Epithelial cell of proximal tubule (primary cell): ENCODE measurements around the gene ZSCAN18. TPM values are rescaled to one million over a fixed set of nuclear protein-coding genes. Genes with fewer than 3 reads are reported as not detected.

ENCODE experiments used
- DNase-seq: peaks from one replicate; pipeline ENCODE4 v3.0.0-alpha.2; 2011; ENCODE audit warnings: low read depth
- H3K4me3 ChIP-seq: 2 replicates; pipeline ENCODE4 v1.5.1; 2011; ENCODE audit warnings: low read depth, mild to moderate bottlenecking, low read length
- CTCF ChIP-seq: conservative IDR thresholded peaks from 2 replicates; pipeline ENCODE4 v1.5.1; 2012; ENCODE audit warnings: low read depth, mild to moderate bottlenecking, low read length
- total RNA-seq: library from RNA; depleted of rRNA; stranded (reverse); fragments of >200 nt; gene quantifications from 2 replicates; pipeline ENCODE4 v1.2.3, GENCODE V29; 2015

The ZSCAN18 gene
- total RNA-seq, 1 donor from 2014 or later: 40.1 TPM

GRCh38 chr19:58063712-58064111, 34.3 kb downstream of the ZSCAN18 start:
- no peak for DNase-seq
- no peak overlapping the region for H3K4me3 ChIP-seq
- TF ChIP-seq CTCF: no peak

DNA sequence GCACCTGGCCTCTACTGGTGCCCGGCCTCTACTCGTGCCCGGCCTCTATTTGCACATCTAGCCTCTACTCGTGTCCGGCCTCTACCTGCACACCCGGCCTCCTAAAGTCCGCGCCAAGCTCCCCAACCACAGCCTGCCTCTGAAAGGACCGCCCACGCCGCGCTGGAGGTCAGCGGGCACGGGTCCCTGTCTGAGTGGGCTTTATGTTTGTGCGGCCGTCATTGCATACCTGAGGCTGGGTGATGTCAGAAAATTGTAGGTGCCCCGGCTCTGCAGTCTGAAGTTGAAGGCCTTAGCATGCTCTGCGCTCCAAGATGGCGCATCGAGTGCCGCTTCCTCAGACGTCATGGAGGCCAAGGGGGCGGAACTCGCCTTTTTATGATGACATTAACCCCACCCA, 37.8 kb downstream of the ZSCAN18 start:
- H3K4me3 ChIP-seq: no peak overlapping the region
- no peak for DNase-seq
- no peak for TF ChIP-seq CTCF

GRCh38 chr19:58059671-58060078, 38.4 kb downstream of the ZSCAN18 start:
- no peak for TF ChIP-seq CTCF
- peak overlapping the region; percentile 61 for H3K4me3 ChIP-seq
- DNase-seq: no peak

DNA sequence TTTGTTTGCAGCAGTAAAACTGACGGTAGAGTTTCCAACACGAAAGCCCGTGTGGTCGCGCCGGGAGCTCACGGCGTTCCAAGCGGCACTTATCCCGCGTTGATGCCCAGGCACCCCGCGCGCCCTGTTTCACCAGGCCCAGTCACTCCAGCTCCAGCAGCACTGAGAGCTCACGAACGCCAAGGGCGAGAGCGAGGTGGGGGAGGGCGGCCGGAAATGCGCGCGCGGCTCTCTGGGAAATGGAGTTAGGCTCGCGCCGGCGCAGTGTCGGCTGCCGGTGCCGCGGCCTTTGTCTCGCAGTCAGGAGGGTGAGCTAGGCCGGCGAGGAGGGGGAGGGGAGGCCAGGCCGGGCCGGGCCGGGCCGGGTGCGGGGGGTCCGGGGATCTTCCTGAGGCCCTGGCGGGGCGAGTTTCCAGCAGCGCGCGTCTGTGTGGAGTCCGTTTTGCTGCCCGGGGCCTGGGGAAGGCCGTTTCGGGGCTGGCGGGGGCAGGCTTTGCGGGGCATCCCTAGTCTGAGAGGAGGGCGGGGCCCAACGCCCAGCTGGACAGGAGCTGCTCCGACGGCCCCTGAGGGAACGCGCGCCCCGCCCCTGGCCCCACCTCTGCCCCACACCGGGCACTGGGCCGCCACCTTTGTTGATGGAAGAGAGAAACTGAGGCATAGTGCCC, 38.9 kb downstream of the ZSCAN18 start, which contains the start of gene ZNF135:
Gene ZNF135 (plus strand): TSS at position 280 of the 668 bp plus-strand sequence. CDS start 721 bp downstream, outside the sequence.
- H3K4me3 ChIP-seq: peak within 1 kb of the TSS; percentile 61
- no peak for TF ChIP-seq CTCF
- no peak for DNase-seq

DNA sequence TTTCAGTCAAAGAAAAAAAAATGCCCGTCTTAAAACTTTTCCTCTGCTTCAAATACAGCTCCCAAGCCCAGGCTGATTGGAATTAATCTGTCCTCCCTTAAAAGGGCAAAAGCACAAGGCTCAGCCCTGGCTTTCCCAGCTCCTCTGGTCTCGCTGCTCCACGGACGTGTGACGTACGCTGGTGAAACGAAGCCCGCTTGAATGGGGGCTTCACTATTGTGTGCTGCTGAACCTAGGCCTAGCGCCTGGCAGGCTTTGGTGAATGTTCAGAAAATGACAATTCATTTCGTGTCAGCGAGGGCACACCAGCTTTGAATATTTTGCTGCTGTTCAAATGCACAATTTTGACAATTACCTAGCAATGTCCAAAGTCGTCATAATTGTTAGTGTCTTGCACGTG, 39.6 kb downstream of the ZSCAN18 start:
- no peak for DNase-seq
- H3K4me3 ChIP-seq: peak overlapping the region; percentile 61
- no peak for TF ChIP-seq CTCF

GRCh38 chr19:58056861-58057260, 41.2 kb downstream of the ZSCAN18 start:
- DNase-seq: no peak
- TF ChIP-seq CTCF: no peak
- H3K4me3 ChIP-seq: no peak overlapping the region

DNA sequence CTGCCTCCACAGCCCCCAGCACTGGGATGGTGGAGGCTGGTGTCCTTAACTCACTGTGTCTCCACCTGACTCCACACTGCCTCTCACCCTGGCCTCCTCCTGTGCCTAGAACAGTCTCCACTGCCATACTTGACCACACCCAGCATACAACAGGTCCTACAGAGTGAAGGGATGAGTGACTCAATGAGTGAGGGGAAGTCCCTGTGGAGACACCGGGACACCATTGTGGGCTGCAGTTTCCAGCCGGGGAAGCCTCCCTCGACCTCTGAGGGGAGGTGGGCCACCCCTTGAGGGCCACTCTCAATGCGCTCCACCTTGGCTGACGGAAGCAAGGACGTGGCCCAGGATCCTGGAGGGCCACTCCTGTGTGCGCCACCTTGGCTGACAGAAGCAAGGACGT, 41.8 kb downstream of the ZSCAN18 start:
- no peak for DNase-seq
- H3K4me3 ChIP-seq: no peak overlapping the region
- TF ChIP-seq CTCF: no peak
